Vagina (tissue), 2 donors: Measurements from ENCODE around the gene CKAP4. TPM values are rescaled to one million over a fixed set of nuclear protein-coding genes. Genes with fewer than 3 reads are reported as not detected.

Experiments used
- DNase-seq, 2 donors: peaks; one replicate each; pipeline ENCODE4 v3.0.0-alpha.2; 2017; ENCODE audit errors: extremely low spot score in 2 of 2
- H3K27ac ChIP-seq: fragments of 200-600 bp; sonication (generic); one replicate; pipeline ENCODE4 v1.5.1; 2019
- H3K27me3 ChIP-seq: fragments of 200-600 bp; sonication (generic); one replicate; pipeline ENCODE4 v1.5.1; 2019
- H3K36me3 ChIP-seq, 2 donors: fragments of 200-600 bp; sonication (generic); one replicate each; pipeline ENCODE4 v1.5.1; 2017 to 2019
- H3K4me1 ChIP-seq: fragments of 200-600 bp; sonication (generic); one replicate; pipeline ENCODE4 v1.5.1; 2019
- H3K4me3 ChIP-seq, 2 donors: fragments of 200-600 bp; sonication (generic); 1 replicate in 1 of 2; 2 replicates in 1 of 2; pipeline ENCODE4 v1.5.1; 2016 to 2019
- H3K9me3 ChIP-seq: fragments of 200-600 bp; sonication (generic); one replicate; pipeline ENCODE4 v1.5.1; 2019
- POLR2A ChIP-seq, 2 donors: fragments of 450-650 bp; IDR thresholded peaks; one replicate each; pipeline ENCODE4 v1.6.1; 2017; ENCODE audit warnings: antibody characterized with exemption in 2 of 2, mild to moderate bottlenecking in 2 of 2, moderate library complexity in 2 of 2
- POLR2AphosphoS5 ChIP-seq, 2 donors: sonication (generic); formaldehyde crosslinking; IDR thresholded peaks; one replicate each; pipeline ENCODE4 v1.9.0; 2017; ENCODE audit warnings: antibody characterized with exemption in 2 of 2, mild to moderate bottlenecking in 2 of 2, low read depth in 1 of 2; ENCODE audit not compliant: insufficient read depth in 1 of 2
- intact Hi-C: fragments of 100-400 bp; cut with DNase I; formaldehyde crosslinking; loops from one replicate; pipeline ENCODE4 v1.15.1; 2023
- total RNA-seq: library from RNA; depleted of rRNA; stranded (reverse); fragments of >200 nt; gene quantifications from one replicate; pipeline ENCODE4 v1.2.3, GENCODE V29; 2016
- TF ChIP-seq, protein P1 (sequence below), 3 experiments: fragments of 450-650 bp in 2 of 3; fragments of 200-600 bp in 1 of 3; sonication (generic) in 1 of 3; IDR thresholded peaks; one replicate each; pipeline ENCODE4 v1.5.1; 2017 to 2019; ENCODE audit warnings: antibody characterized with exemption in 3 of 3, mild to moderate bottlenecking in 2 of 3, moderate library complexity in 2 of 3

CKAP4 gene, protein sequence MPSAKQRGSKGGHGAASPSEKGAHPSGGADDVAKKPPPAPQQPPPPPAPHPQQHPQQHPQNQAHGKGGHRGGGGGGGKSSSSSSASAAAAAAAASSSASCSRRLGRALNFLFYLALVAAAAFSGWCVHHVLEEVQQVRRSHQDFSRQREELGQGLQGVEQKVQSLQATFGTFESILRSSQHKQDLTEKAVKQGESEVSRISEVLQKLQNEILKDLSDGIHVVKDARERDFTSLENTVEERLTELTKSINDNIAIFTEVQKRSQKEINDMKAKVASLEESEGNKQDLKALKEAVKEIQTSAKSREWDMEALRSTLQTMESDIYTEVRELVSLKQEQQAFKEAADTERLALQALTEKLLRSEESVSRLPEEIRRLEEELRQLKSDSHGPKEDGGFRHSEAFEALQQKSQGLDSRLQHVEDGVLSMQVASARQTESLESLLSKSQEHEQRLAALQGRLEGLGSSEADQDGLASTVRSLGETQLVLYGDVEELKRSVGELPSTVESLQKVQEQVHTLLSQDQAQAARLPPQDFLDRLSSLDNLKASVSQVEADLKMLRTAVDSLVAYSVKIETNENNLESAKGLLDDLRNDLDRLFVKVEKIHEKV
- 42.5 TPM for total RNA-seq

DNA sequence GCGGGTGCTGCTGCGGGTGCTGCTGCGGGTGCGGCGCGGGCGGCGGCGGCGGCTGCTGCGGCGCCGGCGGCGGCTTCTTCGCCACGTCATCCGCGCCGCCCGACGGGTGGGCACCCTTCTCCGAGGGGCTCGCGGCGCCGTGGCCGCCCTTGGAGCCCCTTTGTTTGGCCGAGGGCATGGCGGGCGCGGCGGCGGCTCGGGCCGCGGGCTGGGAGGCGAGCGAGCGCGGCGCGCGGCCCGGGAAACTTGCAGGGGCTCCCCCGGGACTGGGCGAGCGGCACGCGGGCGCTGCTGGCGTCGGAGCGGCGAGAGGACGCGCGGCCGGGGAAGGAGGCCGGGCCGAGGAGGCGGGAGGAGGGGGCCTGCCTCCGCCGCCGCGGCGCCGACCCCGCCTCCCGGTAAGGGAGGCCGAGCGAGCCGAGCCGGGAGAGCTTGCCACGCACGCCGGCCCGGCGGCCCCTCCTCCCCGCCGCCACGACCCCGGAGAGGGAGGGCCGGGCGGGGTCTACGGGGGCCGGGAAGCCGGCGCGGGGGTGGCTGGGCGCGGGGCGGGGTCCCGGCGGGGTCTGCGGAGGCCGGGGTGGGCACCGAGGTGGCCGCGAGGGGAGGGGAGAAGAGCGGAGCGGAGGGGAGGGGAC lies at the start of gene CKAP4:
Gene CKAP4 (minus strand): TSS at position 347 of the 638 bp plus-strand sequence. CDS start 169 bp downstream, at position 178.
- Histone ChIP-seq H3K4me3 (peak within 1 kb of the TSS; percentile 76 to 84), H3K4me1 (peaks cover 56% of the 10 kb centered on the region), H3K27me3 (no peaks in the 10 kb centered on the region), H3K27ac (peak within 1 kb of the TSS; percentile 99), H3K36me3 (no peaks in the 10 kb centered on the region), H3K9me3 (no peaks in the 10 kb centered on the region)
- intact Hi-C loops, result loop anchor here (1.0 kb wide), 1 partner anchor 55 kb away; the partner anchor contains the start of gene TCP11L2
- DNase-seq, result peak; percentile 25 to 77
- TF ChIP-seq POLR2A (IDR thresholded peaks at IDR 0.05) (peak in 1 of 2 donors; percentile 48), POLR2AphosphoS5 (IDR thresholded peaks at IDR 0.05; ENCODE audit: insufficient read depth in 1 of 2, low read depth in 1 of 2) (no peak)
- TF ChIP-seq, protein P1, sequence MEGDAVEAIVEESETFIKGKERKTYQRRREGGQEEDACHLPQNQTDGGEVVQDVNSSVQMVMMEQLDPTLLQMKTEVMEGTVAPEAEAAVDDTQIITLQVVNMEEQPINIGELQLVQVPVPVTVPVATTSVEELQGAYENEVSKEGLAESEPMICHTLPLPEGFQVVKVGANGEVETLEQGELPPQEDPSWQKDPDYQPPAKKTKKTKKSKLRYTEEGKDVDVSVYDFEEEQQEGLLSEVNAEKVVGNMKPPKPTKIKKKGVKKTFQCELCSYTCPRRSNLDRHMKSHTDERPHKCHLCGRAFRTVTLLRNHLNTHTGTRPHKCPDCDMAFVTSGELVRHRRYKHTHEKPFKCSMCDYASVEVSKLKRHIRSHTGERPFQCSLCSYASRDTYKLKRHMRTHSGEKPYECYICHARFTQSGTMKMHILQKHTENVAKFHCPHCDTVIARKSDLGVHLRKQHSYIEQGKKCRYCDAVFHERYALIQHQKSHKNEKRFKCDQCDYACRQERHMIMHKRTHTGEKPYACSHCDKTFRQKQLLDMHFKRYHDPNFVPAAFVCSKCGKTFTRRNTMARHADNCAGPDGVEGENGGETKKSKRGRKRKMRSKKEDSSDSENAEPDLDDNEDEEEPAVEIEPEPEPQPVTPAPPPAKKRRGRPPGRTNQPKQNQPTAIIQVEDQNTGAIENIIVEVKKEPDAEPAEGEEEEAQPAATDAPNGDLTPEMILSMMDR (IDR thresholded peaks at IDR 0.05), result no peak

DNA sequence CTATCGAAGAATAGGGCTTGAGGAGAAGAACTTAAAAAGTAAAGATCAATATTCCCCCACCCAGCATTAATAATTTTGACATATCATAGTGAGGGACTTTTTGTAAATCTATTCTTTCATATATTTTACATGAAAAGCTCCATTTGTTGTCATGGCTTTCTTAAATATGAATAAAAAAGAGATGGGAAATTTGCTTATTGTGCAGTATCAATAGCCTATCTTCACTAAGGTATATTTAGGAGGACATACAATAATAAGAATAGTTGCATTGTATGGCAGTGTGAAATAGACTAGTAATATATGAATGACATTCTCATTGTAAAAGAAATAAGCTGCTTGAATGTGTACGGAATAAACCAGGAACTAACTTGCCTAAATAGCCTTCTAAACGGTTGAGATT lies 49.3 kb upstream of the CKAP4 start:
- Histone ChIP-seq H3K36me3 (no peaks in the 10 kb centered on the region), H3K4me3 (no peak overlapping the region), H3K27me3 (no peaks in the 10 kb centered on the region), H3K4me1 (peaks cover 16% of the 10 kb centered on the region), H3K9me3 (no peaks in the 10 kb centered on the region), H3K27ac (no peak overlapping the region)
- TF ChIP-seq POLR2A (IDR thresholded peaks at IDR 0.05), result no peak
- TF ChIP-seq, protein P1 (IDR thresholded peaks at IDR 0.05), result no peak
- no peak for TF ChIP-seq POLR2AphosphoS5 (IDR thresholded peaks at IDR 0.05; ENCODE audit: insufficient read depth in 1 of 2, low read depth in 1 of 2)
- intact Hi-C loops, result no loop called here
- DNase-seq, result no peak

DNA sequence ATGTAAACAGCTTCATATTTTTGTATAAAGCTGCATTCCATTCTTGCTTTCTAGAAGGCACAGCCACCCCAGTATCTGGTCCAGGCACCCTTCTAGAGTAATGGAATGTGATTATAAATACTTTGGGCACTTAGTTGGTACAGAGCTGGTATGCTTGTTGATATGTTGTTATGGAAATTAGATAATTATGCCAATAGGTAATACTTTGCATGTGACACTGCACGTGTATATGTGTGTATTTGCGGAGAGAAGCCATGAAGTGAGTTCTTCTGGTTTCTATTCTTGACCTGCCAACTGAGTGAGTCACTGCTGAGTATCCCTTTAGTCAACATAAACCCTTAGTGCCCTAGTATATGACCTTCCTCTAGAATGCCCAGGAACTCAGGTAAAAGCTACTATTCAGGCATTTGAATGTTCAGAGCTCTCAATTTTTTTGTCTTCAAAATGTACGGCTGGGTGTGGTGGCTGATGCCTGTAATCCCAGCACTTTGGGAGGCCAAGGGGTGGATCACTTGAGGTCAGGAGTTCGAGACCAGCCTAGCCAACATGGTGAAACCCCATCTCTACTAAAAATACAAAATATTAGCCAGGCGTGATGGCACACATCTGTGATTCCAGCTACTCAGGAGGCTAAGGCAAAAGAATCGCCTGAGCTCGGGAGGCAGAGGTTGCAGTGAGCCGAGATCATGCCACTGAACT lies 48.5 kb upstream of the CKAP4 start:
- Histone ChIP-seq H3K27ac (no peak overlapping the region), H3K4me3 (no peak overlapping the region), H3K9me3 (no peaks in the 10 kb centered on the region), H3K27me3 (no peaks in the 10 kb centered on the region), H3K4me1 (peaks cover 9% of the 10 kb centered on the region), H3K36me3 (no peaks in the 10 kb centered on the region)
- no peak for DNase-seq
- intact Hi-C loops, result no loop called here
- TF ChIP-seq POLR2AphosphoS5 (IDR thresholded peaks at IDR 0.05; ENCODE audit: insufficient read depth in 1 of 2, low read depth in 1 of 2), result peak in 1 of 2 donors; percentile 68
- TF ChIP-seq, protein P1 (IDR thresholded peaks at IDR 0.05), result no peak

DNA sequence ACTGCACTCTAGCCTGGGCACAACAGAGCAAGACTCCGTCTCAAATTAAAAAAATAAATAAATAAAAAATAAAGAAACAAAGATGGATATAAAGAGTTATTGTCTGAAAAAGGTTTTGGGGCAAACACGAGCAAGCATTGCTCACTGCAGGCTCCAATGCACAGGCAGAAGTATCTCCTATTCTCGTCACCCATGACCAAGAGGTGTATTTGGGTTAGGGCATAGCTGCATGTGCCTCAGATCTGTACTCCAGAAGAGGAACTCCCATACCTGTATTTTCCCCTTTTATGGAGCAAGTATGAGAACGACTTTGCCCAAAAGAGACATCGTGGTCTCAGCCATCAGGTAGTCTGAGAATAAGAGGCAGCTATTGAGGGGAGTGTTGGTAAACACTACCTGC lies 44.5 kb upstream of the CKAP4 start:
- no peak for TF ChIP-seq POLR2A (IDR thresholded peaks at IDR 0.05)
- no peak for TF ChIP-seq POLR2AphosphoS5 (IDR thresholded peaks at IDR 0.05; ENCODE audit: insufficient read depth in 1 of 2, low read depth in 1 of 2)
- TF ChIP-seq, protein P1 (IDR thresholded peaks at IDR 0.05), result no peak
- no peak for DNase-seq
- Histone ChIP-seq H3K36me3 (no peaks in the 10 kb centered on the region), H3K9me3 (no peaks in the 10 kb centered on the region), H3K4me3 (no peak overlapping the region), H3K27ac (no peak overlapping the region), H3K27me3 (no peaks in the 10 kb centered on the region), H3K4me1 (peaks cover 16% of the 10 kb centered on the region)
- intact Hi-C loops, result no loop called here
